Endothelial cell of umbilical vein (primary cell): ENCODE results near the gene LMTK2. TPM values are rescaled to one million over a fixed set of nuclear protein-coding genes. Genes with fewer than 3 reads are reported as not detected.

Experiments used
- BruUV-seq: library from RNA; stranded (reverse); fragments of 400-500 nt; replicated peaks from 2 replicates; lab custom pipeline; 2021; lab: Mats Ljungman, UMichigan
- CTCF ChIA-PET: fragments of 300-600, 350-600 bp; sonication (Branson Sonifier 250); formaldehyde crosslinking; loops from one replicate; lab custom pipeline; 2021; ENCODE audit warnings: antibody characterized with exemption, inconsistent platforms; lab: Charles Lee
- POLR2A ChIA-PET: fragments of 300-600, 350-600 bp; sonication (Branson Sonifier 250); formaldehyde crosslinking; loops from one replicate; lab custom pipeline; 2021; ENCODE audit warnings: antibody characterized with exemption, inconsistent platforms; lab: Charles Lee
- DNase-seq: peaks from one replicate; pipeline ENCODE4 v3.0.0-alpha.2; 2011; ENCODE audit warnings: low read depth, low spot score
- FAIRE-seq: peaks from 2 replicates; lab custom pipeline; 2011; peaks lifted over from hg19 to GRCh38; lab: Jason Lieb, UNC
- H2AFZ ChIP-seq: 2 replicates; pipeline ENCODE4 v1.6.0; 2012; ENCODE audit warnings: low read depth, low read length, control low read depth, inconsistent platforms
- H3K27ac ChIP-seq: 2 replicates; pipeline ENCODE4 v1.5.1; 2011; ENCODE audit warnings: low read depth, mild to moderate bottlenecking, control low read depth, low read length, moderate library complexity; ENCODE audit not compliant: insufficient read depth
- H3K27me3 ChIP-seq, 2 experiments: 2 replicates each; pipeline versions ENCODE4 v1.6.0 to v1.6.1; 2011; ENCODE audit warnings: low read length in 2 of 2, mixed read lengths in 1 of 2; ENCODE audit not compliant: control insufficient read depth in 2 of 2, insufficient read depth in 2 of 2
- H3K36me3 ChIP-seq, 2 experiments: 2 replicates in 1 of 2; 3 replicates in 1 of 2; pipeline ENCODE4 v1.5.1; 2011; ENCODE audit warnings: low read length in 2 of 2, mild to moderate bottlenecking in 1 of 2, moderate library complexity in 1 of 2; ENCODE audit not compliant: control insufficient read depth in 2 of 2, insufficient read depth in 2 of 2; ENCODE audit errors: extremely low read depth in 1 of 2
- H3K4me1 ChIP-seq: 3 replicates; pipeline ENCODE4 v1.5.1; 2011; ENCODE audit warnings: mild to moderate bottlenecking, low read length; ENCODE audit not compliant: control insufficient read depth, insufficient read depth; ENCODE audit errors: extremely low read depth
- H3K4me2 ChIP-seq: 2 replicates; pipeline ENCODE4 v1.6.1; 2011; ENCODE audit warnings: low read length, control low read depth, mixed read lengths; ENCODE audit not compliant: insufficient read depth
- H3K4me3 ChIP-seq, 3 experiments: fragments of 200-600 bp in 1 of 3; sonication (generic), shearing (Covaris generic) in 1 of 3; replicated peaks in 1 of 3; 2 replicates each; pipeline ENCODE4 v1.5.1; 2011 to 2016; ENCODE audit warnings: control low read depth in 3 of 3, low read length in 3 of 3, mild to moderate bottlenecking in 2 of 3, inconsistent platforms in 1 of 3, low read depth in 1 of 3, moderate library complexity in 1 of 3; ENCODE audit not compliant: insufficient read depth in 1 of 3
- H3K79me2 ChIP-seq: 2 replicates; pipeline ENCODE4 v1.6.0; 2012; ENCODE audit warnings: low read length, inconsistent platforms; ENCODE audit not compliant: control insufficient read depth, insufficient read depth
- H3K9ac ChIP-seq: replicated peaks from 2 replicates; pipeline ENCODE3; 2011; ENCODE audit warnings: low read length, control low read depth; ENCODE audit not compliant: insufficient read depth; ENCODE audit errors: extremely low read depth
- H3K9me1 ChIP-seq: replicated peaks from 3 replicates; pipeline ENCODE4 v1.6.0; 2011; ENCODE audit warnings: mild to moderate bottlenecking, low read length; ENCODE audit not compliant: control insufficient read depth, insufficient read depth; ENCODE audit errors: extremely low read depth
- H3K9me3 ChIP-seq: replicated peaks from 2 replicates; pipeline ENCODE4 v1.5.1; 2012; ENCODE audit warnings: low read length, inconsistent platforms; ENCODE audit not compliant: control insufficient read depth, insufficient read depth
- H4K20me1 ChIP-seq: replicated peaks from 2 replicates; pipeline ENCODE3; 2011; ENCODE audit warnings: mild to moderate bottlenecking, low read length; ENCODE audit not compliant: control insufficient read depth, insufficient read depth; ENCODE audit errors: extremely low read depth
- FOS ChIP-seq: IDR thresholded peaks from 2 replicates; pipeline ENCODE4 v1.6.1; 2011; ENCODE audit warnings: mild to moderate bottlenecking, low read length, moderate library complexity, borderline replicate concordance; ENCODE audit not compliant: insufficient read depth
- GATA2 ChIP-seq: IDR thresholded peaks from 2 replicates; pipeline ENCODE4 v1.7.0; 2011; ENCODE audit warnings: low read depth, mild to moderate bottlenecking, moderate library complexity, mixed read lengths, low read length; ENCODE audit not compliant: insufficient read length, insufficient read depth
- MAX ChIP-seq: IDR thresholded peaks from 2 replicates; pipeline ENCODE4 v1.6.1; 2011; ENCODE audit not compliant: insufficient read depth, insufficient read length
- MYC ChIP-seq: IDR thresholded peaks from one replicate; pipeline ENCODE4 v1.6.1; 2011; ENCODE audit warnings: mild to moderate bottlenecking, low read depth, low read length
- POLR2A ChIP-seq: IDR thresholded peaks from 2 replicates; pipeline ENCODE4 v1.6.1; 2012; ENCODE audit warnings: low read depth, mild to moderate bottlenecking, control low read depth, low read length
- POLR2AphosphoS5 ChIP-seq: IDR thresholded peaks from 2 replicates; pipeline ENCODE4 v1.6.1; 2012; ENCODE audit warnings: low read depth, mild to moderate bottlenecking, control low read depth, low read length, moderate library complexity; ENCODE audit not compliant: insufficient read depth
- dilution Hi-C: fragments of 300-500 bp; cut with MboI; formaldehyde crosslinking; loops from one replicate; pipeline ENCODE4 v1.15.0; 2019; ENCODE audit warnings: low sequenced_read_pairs; ENCODE audit not compliant: extremely low pct_ligation_motif_present
- intact Hi-C: fragments of 100-400 bp; cut with micrococcal nuclease; formaldehyde crosslinking; loops from one replicate; pipeline ENCODE4 v1.10.0; 2022
- polyA plus RNA-seq, 4 experiments: library from polyadenylated mRNA; depleted of rRNA in 3 of 4; stranded (reverse) in 3 of 4; unstranded in 1 of 4; fragments of >200 nt; gene quantifications; 2 replicates each; pipeline versions ENCODE4 v1.2.1 to v1.2.3, GENCODE V29; 2011 to 2012; ENCODE audit warnings: missing spikeins in 1 of 4
- total RNA-seq: library from RNA; stranded (reverse); gene quantifications from 2 replicates; pipeline ENCODE4 v1.2.3, GENCODE V29; 2021
- TF ChIP-seq, protein P1 (sequence below), 2 donors: IDR thresholded peaks; 1 replicate in 1 of 2; 2 replicates in 1 of 2; pipeline ENCODE4 v1.5.1; 2011; ENCODE audit warnings: low read length in 2 of 2, mild to moderate bottlenecking in 2 of 2, moderate library complexity in 2 of 2, control low read depth in 1 of 2, inconsistent platforms in 1 of 2, low read depth in 1 of 2; ENCODE audit not compliant: insufficient read depth in 1 of 2; ENCODE audit errors: extremely low read depth in 1 of 2

The LMTK2 gene
- total and polyA plus RNA-seq, 2 donors (not counting 3 experiments of a cell fraction or from before 2014, with no cell fraction given): 5.9 to 13.8 TPM

DNA sequence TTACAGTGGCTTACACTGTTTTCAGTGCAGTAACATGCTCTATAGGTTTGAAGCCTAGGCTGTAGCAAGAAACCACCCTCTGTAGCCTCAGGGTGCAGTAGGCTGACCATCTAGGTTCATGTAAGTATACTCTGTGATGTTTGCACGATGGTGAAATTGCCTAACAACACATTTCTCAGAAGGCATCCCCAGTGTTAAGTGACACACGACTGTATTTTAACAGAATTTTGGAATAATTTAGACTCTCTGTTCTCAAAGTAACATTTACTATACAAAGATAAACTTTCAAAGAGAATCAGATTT is 60.0 kb downstream of the LMTK2 start:
- Histone ChIP-seq H2AFZ (no peak overlapping the region), H3K4me3 (no peak overlapping the region), H3K27me3 (no peaks in the 10 kb centered on the region), H3K9ac (no peak overlapping the region), H3K4me2 (no peak overlapping the region), H3K79me2 (no peaks in the 10 kb centered on the region), H4K20me1 (no peaks in the 10 kb centered on the region), H3K9me3 (no peaks in the 10 kb centered on the region), H3K9me1 (no peaks in the 10 kb centered on the region), H3K4me1 (peaks cover 3% of the 10 kb centered on the region), H3K36me3 (no peaks in the 10 kb centered on the region), H3K27ac (no peak overlapping the region)
- no peak for DNase-seq
- TF ChIP-seq POLR2AphosphoS5 (no peak), GATA2 (no peak), FOS (no peak), MAX (no peak), MYC (no peak), POLR2A (no peak)
- TF ChIP-seq, protein P1, sequence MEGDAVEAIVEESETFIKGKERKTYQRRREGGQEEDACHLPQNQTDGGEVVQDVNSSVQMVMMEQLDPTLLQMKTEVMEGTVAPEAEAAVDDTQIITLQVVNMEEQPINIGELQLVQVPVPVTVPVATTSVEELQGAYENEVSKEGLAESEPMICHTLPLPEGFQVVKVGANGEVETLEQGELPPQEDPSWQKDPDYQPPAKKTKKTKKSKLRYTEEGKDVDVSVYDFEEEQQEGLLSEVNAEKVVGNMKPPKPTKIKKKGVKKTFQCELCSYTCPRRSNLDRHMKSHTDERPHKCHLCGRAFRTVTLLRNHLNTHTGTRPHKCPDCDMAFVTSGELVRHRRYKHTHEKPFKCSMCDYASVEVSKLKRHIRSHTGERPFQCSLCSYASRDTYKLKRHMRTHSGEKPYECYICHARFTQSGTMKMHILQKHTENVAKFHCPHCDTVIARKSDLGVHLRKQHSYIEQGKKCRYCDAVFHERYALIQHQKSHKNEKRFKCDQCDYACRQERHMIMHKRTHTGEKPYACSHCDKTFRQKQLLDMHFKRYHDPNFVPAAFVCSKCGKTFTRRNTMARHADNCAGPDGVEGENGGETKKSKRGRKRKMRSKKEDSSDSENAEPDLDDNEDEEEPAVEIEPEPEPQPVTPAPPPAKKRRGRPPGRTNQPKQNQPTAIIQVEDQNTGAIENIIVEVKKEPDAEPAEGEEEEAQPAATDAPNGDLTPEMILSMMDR (IDR thresholded peaks at IDR 0.05; ENCODE audit: extremely low read depth in 1 of 2, insufficient read depth in 1 of 2, low read depth in 1 of 2, low read length in 2 of 2): no peak
- no TSS peak for BruUV-seq
- intact Hi-C loops (no loop called here), dilution Hi-C loops (loop anchor here (25.0 kb wide), 1 partner anchor 154 kb away; no protein-coding TSS in a partner anchor)
- FAIRE-seq: no peak
- ChIA-PET POLR2A (no interaction called here), CTCF (interaction anchor here (0.6 to 12.7 kb wide), 13 partner anchors 10 to 153 kb away, joined by 3 to 870 read pairs (median 7); partner anchors contain the start of gene LMTK2)
